HL-60/S4 treated with retinoic acid at 250 ng/mL for 4 days and 3 days (cell line): ENCODE data around the gene TMEM88.
"Not testable (repeated sequence)": the region's sequence is repeated elsewhere in the genome, so short reads cannot be mapped to it uniquely, and the experiment has no call there.

Source experiments
- in situ Hi-C: fragments of 300-500 bp; cut with MboI; formaldehyde crosslinking; loops from 2 replicates; pipeline ENCODE4 v1.7.0; 2022; ENCODE audit warnings: low sequenced_read_pairs

The TMEM88 gene

GRCh38 chr17:7856011-7856810, 1.3 kb downstream of the TMEM88 start:
- in situ Hi-C loops: no loop called here

GRCh38 chr17:7856811-7857712, 2.2 kb downstream of the TMEM88 start, which contains the start of gene NAA38:
NAA38 (minus strand) TSS chr17:7857559; CDS start chr17:7857463, 96 bp downstream.
- in situ Hi-C loops: no loop called here

GRCh38 chr17:7857713-7858521, 3.1 kb downstream of the TMEM88 start, which contains the start of gene CYB5D1:
CYB5D1 (plus strand) TSS chr17:7858003; CDS start chr17:7858135, 132 bp downstream.
- in situ Hi-C loops: no loop called here

- in situ Hi-C loops: no loop called here
These were observed 3.6 kb downstream of the TMEM88 start for GRCh38 chr17:7858522-7858810.

GRCh38 chr17:7859028-7859427, 4.2 kb downstream of the TMEM88 start:
- in situ Hi-C loops: no loop called here

GRCh38 chr17:7862692-7863437, 8.0 kb downstream of the TMEM88 start:
- in situ Hi-C loops: no loop called here

- in situ Hi-C loops: not testable (repeated sequence)
These were observed 9.5 kb downstream of the TMEM88 start for GRCh38 chr17:7864384-7864783.

- in situ Hi-C loops: no loop called here
These were observed 10.3 kb downstream of the TMEM88 start for GRCh38 chr17:7864995-7865650.

- in situ Hi-C loops: no loop called here
These were observed 13.0 kb downstream of the TMEM88 start for GRCh38 chr17:7867881-7868329.

- in situ Hi-C loops: no loop called here
These were observed 18.2 kb downstream of the TMEM88 start for GRCh38 chr17:7873051-7873450.

GRCh38 chr17:7875804-7876370, 21.0 kb downstream of the TMEM88 start:
- in situ Hi-C loops: no loop called here

GRCh38 chr17:7878234-7878633, 23.4 kb downstream of the TMEM88 start:
- in situ Hi-C loops: no loop called here

GRCh38 chr17:7880076-7880868, 25.4 kb downstream of the TMEM88 start:
- in situ Hi-C loops: no loop called here

GRCh38 chr17:7881276-7882054, 26.6 kb downstream of the TMEM88 start:
- in situ Hi-C loops: no loop called here

- in situ Hi-C loops: no loop called here
These were observed 27.2 kb downstream of the TMEM88 start for GRCh38 chr17:7882068-7882467.

GRCh38 chr17:7882629-7883028, 27.8 kb downstream of the TMEM88 start:
- in situ Hi-C loops: no loop called here

GRCh38 chr17:7883781-7884386, 29.0 kb downstream of the TMEM88 start:
- in situ Hi-C loops: no loop called here
